Measurements from ENCODE around the gene GPR15LG.

GPR15LG gene

DNA sequence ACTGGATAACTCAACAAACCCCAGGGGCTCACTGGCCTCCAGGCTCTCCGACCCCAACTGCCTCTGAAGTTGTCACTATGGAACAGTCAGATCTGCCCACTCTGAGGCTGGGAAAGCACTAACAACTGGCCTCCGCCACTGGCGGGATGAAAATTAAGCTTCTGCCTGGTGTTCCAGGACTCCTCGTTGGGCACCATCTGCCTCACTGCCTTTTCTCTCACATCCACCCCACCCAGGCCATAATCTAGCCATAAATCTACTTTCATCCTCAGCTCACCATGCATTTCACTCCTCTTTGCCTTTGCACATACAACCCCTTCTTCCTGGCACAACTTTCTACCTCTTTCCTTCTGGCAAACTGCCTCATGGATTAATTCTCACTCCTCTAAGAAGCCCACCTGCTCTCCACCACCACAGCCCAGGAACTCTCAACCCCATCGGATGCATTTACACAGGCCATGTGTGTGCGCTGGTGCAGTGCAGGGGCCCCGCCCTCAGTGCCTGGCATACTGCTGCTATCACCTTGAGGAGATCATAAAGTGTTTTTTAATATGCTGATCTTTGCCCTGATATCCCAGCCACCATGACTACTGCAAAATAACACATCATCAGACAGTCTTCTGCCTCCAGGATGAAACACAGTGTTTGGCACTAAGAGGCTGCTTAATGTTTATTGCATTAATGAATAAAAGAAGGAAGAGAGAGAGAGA, 24.8 kb downstream of the GPR15LG start:
- Histone ChIP-seq H3K4me2 (ENCODE audit: low read depth, low read length) (no peak overlapping the region), H3K9me2 (replicated peaks; ENCODE audit: insufficient read depth, low read length) (no peaks in the 10 kb centered on the region), H4K20me1 (ENCODE audit: insufficient read depth, low read length) (no peaks in the 10 kb centered on the region), H2AFZ (ENCODE audit: low read length) (no peak overlapping the region), H3K79me2 (ENCODE audit: low read length) (no peaks in the 10 kb centered on the region), H3K27me3 (replicated peaks; ENCODE audit: insufficient read depth, low read length) (no peaks in the 10 kb centered on the region), H3K9ac (ENCODE audit: low read length) (no peak overlapping the region), H3K9me3 (replicated peaks; ENCODE audit: insufficient read depth, low read length) (no peaks in the 10 kb centered on the region), H3K36me3 (replicated peaks; ENCODE audit: insufficient read depth, low read length) (no peaks in the 10 kb centered on the region), H3F3A (ENCODE audit: insufficient read depth, low read length) (no peaks in the 10 kb centered on the region), H3K4me1 (ENCODE audit: low read length) (no peaks in the 10 kb centered on the region), H3K27ac (ENCODE audit: low read length) (no peak overlapping the region), H3K4me3 (ENCODE audit: low read length) (no peak overlapping the region)
- DNase-seq: no peak
- no peak for TF ChIP-seq EZH2 (optimal IDR thresholded peaks at IDR 0.05; ENCODE audit: low read depth, low read length)
- TF ChIP-seq, protein P1, sequence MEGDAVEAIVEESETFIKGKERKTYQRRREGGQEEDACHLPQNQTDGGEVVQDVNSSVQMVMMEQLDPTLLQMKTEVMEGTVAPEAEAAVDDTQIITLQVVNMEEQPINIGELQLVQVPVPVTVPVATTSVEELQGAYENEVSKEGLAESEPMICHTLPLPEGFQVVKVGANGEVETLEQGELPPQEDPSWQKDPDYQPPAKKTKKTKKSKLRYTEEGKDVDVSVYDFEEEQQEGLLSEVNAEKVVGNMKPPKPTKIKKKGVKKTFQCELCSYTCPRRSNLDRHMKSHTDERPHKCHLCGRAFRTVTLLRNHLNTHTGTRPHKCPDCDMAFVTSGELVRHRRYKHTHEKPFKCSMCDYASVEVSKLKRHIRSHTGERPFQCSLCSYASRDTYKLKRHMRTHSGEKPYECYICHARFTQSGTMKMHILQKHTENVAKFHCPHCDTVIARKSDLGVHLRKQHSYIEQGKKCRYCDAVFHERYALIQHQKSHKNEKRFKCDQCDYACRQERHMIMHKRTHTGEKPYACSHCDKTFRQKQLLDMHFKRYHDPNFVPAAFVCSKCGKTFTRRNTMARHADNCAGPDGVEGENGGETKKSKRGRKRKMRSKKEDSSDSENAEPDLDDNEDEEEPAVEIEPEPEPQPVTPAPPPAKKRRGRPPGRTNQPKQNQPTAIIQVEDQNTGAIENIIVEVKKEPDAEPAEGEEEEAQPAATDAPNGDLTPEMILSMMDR (IDR thresholded peaks at IDR 0.05; ENCODE audit: low read length): no peak
- no peak for TF ChIP-seq EZH2phosphoT487 (IDR thresholded peaks at IDR 0.05; ENCODE audit: low read length)

DNA sequence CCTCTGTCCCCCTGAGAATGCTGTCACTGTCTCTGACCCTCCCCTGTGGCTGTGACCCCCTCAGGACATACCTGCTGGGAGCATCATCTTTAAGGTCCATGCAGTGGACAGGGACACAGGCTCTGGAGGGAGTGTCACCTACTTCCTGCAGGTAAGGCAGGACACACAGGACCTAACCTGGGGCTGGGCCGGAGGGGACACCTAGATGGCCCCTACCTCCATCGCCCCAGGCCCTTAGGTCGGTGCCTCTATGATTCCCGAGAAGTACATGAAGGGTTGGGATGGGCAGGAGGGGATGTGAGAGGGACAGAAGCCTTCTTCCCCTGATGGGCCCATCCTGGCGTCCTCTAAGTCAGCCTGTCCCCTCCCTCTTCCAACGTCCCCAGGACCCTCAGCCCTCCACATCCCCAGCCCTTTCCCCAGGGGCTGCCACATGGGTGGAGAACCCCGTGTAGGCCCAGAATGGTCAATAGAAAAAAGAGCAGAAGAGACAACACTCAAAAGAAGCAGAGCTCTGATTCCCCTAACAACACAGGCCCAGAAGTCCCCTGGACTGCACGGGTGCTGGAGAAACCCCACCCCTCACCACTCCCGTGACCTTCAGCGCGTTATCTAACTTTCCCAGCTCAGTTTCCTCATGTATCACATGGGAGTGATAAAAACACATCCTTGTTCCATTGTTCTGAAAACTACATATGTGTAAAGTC, 27.1 kb downstream of the GPR15LG start:
- Histone ChIP-seq H3K27me3 (replicated peaks; ENCODE audit: insufficient read depth, low read length) (no peaks in the 10 kb centered on the region), H3K4me3 (ENCODE audit: low read length) (no peak overlapping the region), H3K4me1 (ENCODE audit: low read length) (no peaks in the 10 kb centered on the region), H3K36me3 (replicated peaks; ENCODE audit: insufficient read depth, low read length) (no peaks in the 10 kb centered on the region), H3K9me3 (replicated peaks; ENCODE audit: insufficient read depth, low read length) (no peaks in the 10 kb centered on the region), H3K9me2 (replicated peaks; ENCODE audit: insufficient read depth, low read length) (no peaks in the 10 kb centered on the region), H3K79me2 (ENCODE audit: low read length) (no peaks in the 10 kb centered on the region), H3F3A (ENCODE audit: insufficient read depth, low read length) (no peaks in the 10 kb centered on the region), H3K9ac (ENCODE audit: low read length) (no peak overlapping the region), H3K27ac (ENCODE audit: low read length) (no peak overlapping the region), H3K4me2 (ENCODE audit: low read depth, low read length) (no peak overlapping the region), H2AFZ (ENCODE audit: low read length) (no peak overlapping the region), H4K20me1 (ENCODE audit: insufficient read depth, low read length) (no peaks in the 10 kb centered on the region)
- no peak for TF ChIP-seq EZH2 (optimal IDR thresholded peaks at IDR 0.05; ENCODE audit: low read depth, low read length)
- no peak for TF ChIP-seq EZH2phosphoT487 (IDR thresholded peaks at IDR 0.05; ENCODE audit: low read length)
- TF ChIP-seq, protein P1 (IDR thresholded peaks at IDR 0.05; ENCODE audit: low read length): no peak
- DNase-seq: no peak

DNA sequence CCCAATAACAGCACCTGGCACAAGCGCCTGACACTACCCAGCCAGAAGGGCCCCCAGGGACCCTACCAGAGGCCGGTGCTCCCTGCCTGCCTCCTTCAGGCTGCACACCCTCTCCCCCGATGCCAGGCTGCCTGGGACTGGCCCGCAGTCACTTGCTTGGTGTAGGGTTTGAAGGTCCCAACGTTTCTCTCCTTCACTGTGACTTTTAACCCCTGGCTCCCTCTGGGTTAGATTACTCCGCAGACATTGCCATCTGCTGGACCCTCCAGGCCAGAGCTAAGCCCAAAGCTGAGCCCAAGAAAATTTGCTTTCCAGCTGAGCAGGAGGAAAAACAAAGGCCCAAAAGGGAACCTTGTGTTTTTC, 27.6 kb downstream of the GPR15LG start:
- no peaks in the 10 kb centered on the region for H3K79me2 ChIP-seq (ENCODE audit: low read length)
- no peak overlapping the region for H3K27ac ChIP-seq (ENCODE audit: low read length)
- no peak overlapping the region for H3K4me2 ChIP-seq (ENCODE audit: low read depth, low read length)
- H3K4me3 ChIP-seq (ENCODE audit: low read length): no peak overlapping the region
- H3K27me3 ChIP-seq (replicated peaks; ENCODE audit: insufficient read depth, low read length): no peaks in the 10 kb centered on the region
- H3K4me1 ChIP-seq (ENCODE audit: low read length): no peaks in the 10 kb centered on the region
- no peaks in the 10 kb centered on the region for H3K9me2 ChIP-seq (replicated peaks; ENCODE audit: insufficient read depth, low read length)
- TF ChIP-seq, protein P1 (IDR thresholded peaks at IDR 0.05; ENCODE audit: low read length): no peak
- TF ChIP-seq EZH2phosphoT487 (IDR thresholded peaks at IDR 0.05; ENCODE audit: low read length) (no peak), EZH2 (optimal IDR thresholded peaks at IDR 0.05; ENCODE audit: low read depth, low read length) (no peak)
- no peaks in the 10 kb centered on the region for H4K20me1 ChIP-seq (ENCODE audit: insufficient read depth, low read length)
- H3F3A ChIP-seq (ENCODE audit: insufficient read depth, low read length): no peaks in the 10 kb centered on the region
- no peaks in the 10 kb centered on the region for H3K9me3 ChIP-seq (replicated peaks; ENCODE audit: insufficient read depth, low read length)
- DNase-seq: no peak
- H3K9ac ChIP-seq (ENCODE audit: low read length): no peak overlapping the region
- H2AFZ ChIP-seq (ENCODE audit: low read length): no peak overlapping the region
- no peaks in the 10 kb centered on the region for H3K36me3 ChIP-seq (replicated peaks; ENCODE audit: insufficient read depth, low read length)
